Coronary artery (tissue), 2 donors: Measurements from ENCODE around the gene MBD6.
A peak's percentile ranks its signal among the peaks of the same experiment; 100 is the strongest.

Experiments
- DNase-seq: peaks from one replicate; pipeline ENCODE4 v3.0.0-alpha.2; 2017; ENCODE audit warnings: low spot score
- H3K27ac ChIP-seq, 2 donors: fragments of 200-600 bp; sonication (generic); one replicate each; pipeline ENCODE4 v1.5.1; 2016 to 2019
- H3K4me3 ChIP-seq: fragments of 200-600 bp; sonication (generic); 2 replicates; pipeline ENCODE4 v1.5.1; 2016; ENCODE audit warnings: mild to moderate bottlenecking, moderate library complexity
- TF ChIP-seq, protein P1 (sequence below): fragments of 200-600 bp; sonication (generic); IDR thresholded peaks from one replicate; pipeline ENCODE4 v1.5.1; 2019; ENCODE audit warnings: antibody characterized with exemption

MBD6 gene

DNA sequence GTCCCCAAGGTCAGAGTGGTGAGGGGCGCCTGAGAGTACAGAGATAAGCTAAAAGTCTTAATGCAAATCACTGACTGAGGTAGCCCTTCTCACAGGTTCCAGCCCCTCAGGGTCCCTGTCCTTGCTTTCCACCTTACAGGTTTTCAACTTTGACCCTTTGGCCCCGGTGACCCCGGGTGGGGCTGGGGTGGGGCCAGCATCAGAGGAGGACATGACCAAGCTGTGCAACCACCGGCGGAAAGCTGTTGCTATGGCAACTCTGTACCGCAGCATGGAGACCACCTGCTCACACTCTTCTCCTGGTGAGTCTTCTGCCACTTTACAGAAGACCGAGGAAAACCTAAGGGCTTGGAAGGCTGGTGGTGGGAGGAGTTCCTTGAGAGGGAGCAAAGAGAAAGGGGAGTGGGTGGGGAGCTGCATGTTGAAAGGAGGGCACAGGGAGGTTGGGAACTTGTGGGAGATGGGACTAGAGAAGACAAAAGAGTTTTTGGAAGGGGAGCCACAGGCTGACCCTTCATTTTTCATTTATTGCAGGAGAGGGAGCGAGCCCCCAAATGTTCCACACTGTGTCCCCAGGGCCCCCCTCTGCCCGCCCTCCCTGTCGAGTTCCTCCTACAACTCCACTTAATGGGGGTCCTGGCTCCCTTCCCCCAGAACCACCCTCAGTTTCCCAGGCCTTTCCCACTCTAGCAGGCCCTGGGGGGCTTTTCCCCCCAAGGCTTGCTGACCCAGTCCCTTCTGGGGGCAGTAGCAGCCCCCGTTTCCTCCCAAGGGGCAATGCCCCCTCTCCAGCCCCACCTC lies 2.4 kb downstream of the MBD6 start:
- TF ChIP-seq, protein P1, sequence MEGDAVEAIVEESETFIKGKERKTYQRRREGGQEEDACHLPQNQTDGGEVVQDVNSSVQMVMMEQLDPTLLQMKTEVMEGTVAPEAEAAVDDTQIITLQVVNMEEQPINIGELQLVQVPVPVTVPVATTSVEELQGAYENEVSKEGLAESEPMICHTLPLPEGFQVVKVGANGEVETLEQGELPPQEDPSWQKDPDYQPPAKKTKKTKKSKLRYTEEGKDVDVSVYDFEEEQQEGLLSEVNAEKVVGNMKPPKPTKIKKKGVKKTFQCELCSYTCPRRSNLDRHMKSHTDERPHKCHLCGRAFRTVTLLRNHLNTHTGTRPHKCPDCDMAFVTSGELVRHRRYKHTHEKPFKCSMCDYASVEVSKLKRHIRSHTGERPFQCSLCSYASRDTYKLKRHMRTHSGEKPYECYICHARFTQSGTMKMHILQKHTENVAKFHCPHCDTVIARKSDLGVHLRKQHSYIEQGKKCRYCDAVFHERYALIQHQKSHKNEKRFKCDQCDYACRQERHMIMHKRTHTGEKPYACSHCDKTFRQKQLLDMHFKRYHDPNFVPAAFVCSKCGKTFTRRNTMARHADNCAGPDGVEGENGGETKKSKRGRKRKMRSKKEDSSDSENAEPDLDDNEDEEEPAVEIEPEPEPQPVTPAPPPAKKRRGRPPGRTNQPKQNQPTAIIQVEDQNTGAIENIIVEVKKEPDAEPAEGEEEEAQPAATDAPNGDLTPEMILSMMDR, result no peak
- Histone ChIP-seq H3K4me3 (peak overlapping the region; percentile 97), H3K27ac (no peak overlapping the region)
- DNase-seq, result no peak

DNA sequence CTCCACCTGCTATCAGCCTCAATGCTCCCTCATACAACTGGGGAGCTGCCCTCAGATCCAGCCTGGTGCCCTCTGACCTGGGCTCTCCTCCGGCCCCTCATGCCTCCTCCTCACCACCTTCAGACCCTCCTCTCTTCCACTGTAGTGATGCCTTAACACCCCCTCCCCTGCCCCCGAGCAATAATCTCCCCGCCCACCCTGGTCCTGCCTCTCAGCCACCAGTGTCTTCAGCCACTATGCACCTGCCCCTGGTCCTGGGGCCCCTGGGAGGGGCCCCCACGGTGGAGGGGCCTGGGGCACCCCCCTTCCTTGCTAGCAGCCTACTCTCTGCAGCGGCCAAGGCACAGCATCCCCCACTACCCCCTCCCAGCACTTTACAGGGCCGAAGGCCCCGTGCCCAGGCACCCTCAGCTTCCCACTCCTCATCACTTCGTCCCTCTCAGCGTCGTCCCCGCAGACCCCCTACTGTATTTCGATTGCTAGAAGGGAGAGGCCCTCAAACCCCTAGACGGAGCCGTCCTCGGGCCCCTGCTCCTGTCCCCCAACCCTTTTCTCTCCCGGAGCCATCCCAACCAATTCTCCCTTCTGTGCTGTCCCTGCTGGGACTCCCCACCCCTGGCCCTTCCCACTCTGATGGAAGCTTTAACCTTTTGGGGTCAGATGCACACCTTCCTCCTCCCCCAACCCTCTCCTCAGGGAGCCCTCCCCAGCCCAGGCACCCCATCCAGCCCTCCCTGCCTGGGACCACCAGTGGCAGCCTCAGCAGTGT lies 3.2 kb downstream of the MBD6 start:
- Histone ChIP-seq H3K27ac (no peak overlapping the region), H3K4me3 (no peak overlapping the region)
- TF ChIP-seq, protein P1, result no peak
- no peak for DNase-seq

DNA sequence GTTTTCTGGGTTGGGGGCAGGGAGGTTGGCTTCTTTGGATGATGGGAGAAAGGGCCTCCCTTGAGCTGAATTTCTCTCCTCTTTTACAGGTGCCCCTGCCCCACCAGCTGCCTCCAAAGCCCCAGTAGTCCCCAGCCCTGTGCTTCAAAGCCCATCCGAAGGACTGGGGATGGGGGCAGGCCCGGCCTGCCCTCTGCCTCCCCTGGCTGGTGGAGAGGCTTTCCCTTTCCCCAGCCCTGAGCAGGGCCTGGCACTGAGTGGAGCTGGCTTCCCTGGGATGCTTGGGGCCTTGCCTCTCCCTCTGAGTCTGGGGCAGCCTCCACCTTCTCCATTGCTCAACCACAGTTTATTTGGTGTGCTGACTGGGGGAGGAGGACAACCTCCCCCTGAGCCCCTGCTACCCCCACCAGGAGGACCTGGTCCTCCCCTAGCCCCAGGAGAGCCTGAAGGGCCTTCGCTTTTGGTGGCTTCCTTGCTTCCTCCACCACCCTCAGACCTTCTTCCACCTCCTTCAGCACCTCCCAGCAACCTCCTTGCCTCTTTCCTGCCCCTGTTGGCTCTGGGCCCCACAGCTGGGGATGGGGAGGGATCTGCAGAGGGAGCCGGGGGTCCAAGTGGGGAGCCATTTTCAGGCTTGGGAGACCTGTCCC lies 4.0 kb downstream of the MBD6 start:
- TF ChIP-seq, protein P1, result no peak
- DNase-seq, result no peak
- Histone ChIP-seq H3K27ac (no peak overlapping the region), H3K4me3 (no peak overlapping the region)

DNA sequence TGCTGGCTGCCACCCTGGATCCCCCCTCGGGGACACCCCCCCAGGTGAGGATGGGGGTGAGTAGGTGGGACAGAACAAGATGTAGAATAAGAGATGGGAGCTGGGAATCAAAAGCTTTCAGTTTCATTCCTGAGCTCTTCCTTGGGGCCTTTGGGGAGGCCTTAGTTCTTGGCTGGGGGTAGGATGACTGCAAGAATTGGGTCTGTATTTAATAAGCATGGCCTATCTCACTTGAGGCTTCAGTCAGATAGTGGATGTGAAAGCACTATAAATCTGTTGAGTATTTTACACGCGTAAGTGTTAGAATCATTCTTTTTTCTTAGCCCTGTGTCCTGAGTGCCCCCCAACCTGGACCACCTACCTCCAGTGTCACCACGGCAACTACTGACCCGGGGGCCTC lies 4.6 kb downstream of the MBD6 start:
- Histone ChIP-seq H3K27ac (no peak overlapping the region), H3K4me3 (no peak overlapping the region)
- TF ChIP-seq, protein P1, result no peak
- DNase-seq, result no peak

DNA sequence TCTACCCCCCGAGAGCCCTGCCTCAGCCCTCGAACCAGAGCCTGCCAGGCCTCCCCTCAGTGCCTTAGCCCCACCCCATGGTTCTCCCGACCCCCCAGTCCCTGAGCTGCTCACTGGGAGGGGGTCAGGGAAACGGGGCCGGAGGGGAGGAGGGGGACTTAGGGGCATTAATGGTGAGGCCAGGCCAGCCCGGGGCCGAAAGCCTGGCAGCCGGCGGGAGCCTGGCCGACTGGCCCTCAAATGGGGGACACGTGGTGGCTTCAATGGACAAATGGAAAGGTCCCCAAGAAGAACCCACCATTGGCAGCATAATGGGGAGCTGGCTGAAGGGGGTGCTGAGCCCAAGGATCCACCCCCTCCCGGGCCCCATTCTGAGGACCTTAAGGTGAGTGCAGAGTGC lies 5.6 kb downstream of the MBD6 start:
- H3K27ac ChIP-seq, result no peak overlapping the region
- H3K4me3 ChIP-seq, result no peak overlapping the region
- no peak for DNase-seq
- TF ChIP-seq, protein P1, result no peak

DNA sequence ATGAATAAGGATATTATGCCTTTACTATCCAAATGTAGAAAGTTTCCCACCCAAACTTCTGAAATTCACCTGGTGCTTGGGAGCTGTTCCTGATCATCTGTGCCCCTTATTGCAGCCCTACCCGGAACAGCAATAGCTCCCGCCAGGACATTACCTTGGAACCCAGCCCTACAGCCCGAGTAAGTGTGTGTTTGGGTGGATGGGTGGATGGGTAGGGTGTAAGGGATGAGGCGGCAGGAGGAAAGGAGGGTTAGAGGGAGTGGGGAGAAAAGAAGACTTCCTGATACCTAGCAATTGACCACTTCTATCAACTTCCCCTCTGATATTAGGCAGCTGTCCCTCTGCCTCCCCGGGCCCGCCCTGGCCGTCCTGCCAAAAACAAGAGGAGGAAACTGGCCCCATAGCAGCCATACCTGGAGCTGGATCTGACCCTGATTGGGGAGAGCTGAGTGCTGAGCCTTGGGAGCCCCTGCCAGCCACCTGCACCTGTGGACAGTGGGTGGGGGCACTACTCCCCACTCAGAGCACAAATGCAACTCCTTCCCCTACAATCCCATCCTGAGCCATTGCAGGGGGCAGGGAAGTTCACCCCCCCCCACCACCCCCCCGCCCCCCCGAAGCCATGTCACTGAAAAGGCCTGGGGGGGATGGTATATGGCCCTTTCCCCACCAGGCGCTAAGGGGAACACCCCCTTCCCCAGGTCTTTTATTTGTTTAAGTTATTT lies 6.4 kb downstream of the MBD6 start:
- no peak for DNase-seq
- Histone ChIP-seq H3K4me3 (no peak overlapping the region), H3K27ac (no peak overlapping the region)
- TF ChIP-seq, protein P1, result no peak
